Mononuclear cell (primary cell): ENCODE data around the gene SBNO2. TPM values are rescaled to one million over a fixed set of nuclear protein-coding genes. Genes with fewer than 3 reads are reported as not detected.
A peak's percentile ranks its signal among the peaks of the same experiment; 100 is the strongest.
"Not testable (repeated sequence)": the region's sequence is repeated elsewhere in the genome, so short reads cannot be mapped to it uniquely, and the experiment has no call there.

Experiments
- H3K27me3 ChIP-seq: 2 replicates; pipeline ENCODE4 v1.6.0; 2011; ENCODE audit warnings: low read length, control low read depth; ENCODE audit not compliant: insufficient read depth
- H3K4me1 ChIP-seq: 2 replicates; pipeline ENCODE4 v1.5.1; 2011; ENCODE audit warnings: mild to moderate bottlenecking, low read length, control low read depth; ENCODE audit not compliant: insufficient read depth
- H3K4me3 ChIP-seq: 2 replicates; pipeline ENCODE4 v1.5.1; 2011; ENCODE audit warnings: mild to moderate bottlenecking, low read length, moderate library complexity
- H3K9me3 ChIP-seq: 2 replicates; pipeline ENCODE4 v1.5.1; 2011; ENCODE audit warnings: low read depth, mild to moderate bottlenecking, control low read depth, low read length
- total RNA-seq: library from RNA; depleted of rRNA; stranded (reverse); fragments of >200 nt; gene quantifications from one replicate; pipeline ENCODE4 v1.2.3, GENCODE V29; 2012

Gene SBNO2
- total RNA-seq, 1 donor = 53.8 TPM

- H3K4me1 ChIP-seq = peaks cover 46% of the 10 kb centered on the region
- H3K27me3 ChIP-seq = no peaks in the 10 kb centered on the region
- H3K4me3 ChIP-seq = no peak overlapping the region
- no peaks in the 10 kb centered on the region for H3K9me3 ChIP-seq
Observed at GRCh38 chr19:1214299-1214861, 40.3 kb upstream of the SBNO2 start.

GRCh38 chr19:1213391-1214286, 39.6 kb upstream of the SBNO2 start:
- no peaks in the 10 kb centered on the region for H3K27me3 ChIP-seq
- H3K9me3 ChIP-seq = no peaks in the 10 kb centered on the region
- H3K4me1 ChIP-seq = peaks cover 52% of the 10 kb centered on the region
- H3K4me3 ChIP-seq = no peak overlapping the region

GRCh38 chr19:1211494-1212234, 37.6 kb upstream of the SBNO2 start:
- H3K4me3 ChIP-seq = no peak overlapping the region
- no peaks in the 10 kb centered on the region for H3K9me3 ChIP-seq
- H3K27me3 ChIP-seq = no peaks in the 10 kb centered on the region
- H3K4me1 ChIP-seq = peaks cover 72% of the 10 kb centered on the region

GRCh38 chr19:1210227-1210538, 36.1 kb upstream of the SBNO2 start:
- Histone ChIP-seq H3K27me3 (no peaks in the 10 kb centered on the region), H3K9me3 (no peaks in the 10 kb centered on the region), H3K4me3 (no peak overlapping the region), H3K4me1 (peaks cover 77% of the 10 kb centered on the region)

GRCh38 chr19:1208830-1209229, 34.8 kb upstream of the SBNO2 start:
- H3K27me3 ChIP-seq, H3K4me3 ChIP-seq, H3K9me3 ChIP-seq: not testable (repeated sequence)
- H3K4me1 ChIP-seq = peaks cover 75% of the 10 kb centered on the region

- peak overlapping the region; percentile 62 for H3K4me3 ChIP-seq
- H3K4me1 ChIP-seq = peaks cover 73% of the 10 kb centered on the region
- no peaks in the 10 kb centered on the region for H3K9me3 ChIP-seq
- no peaks in the 10 kb centered on the region for H3K27me3 ChIP-seq
Observed at GRCh38 chr19:1206864-1207450, 32.9 kb upstream of the SBNO2 start.

GRCh38 chr19:1206150-1206863, 32.2 kb upstream of the SBNO2 start:
- Histone ChIP-seq H3K4me1 (peaks cover 67% of the 10 kb centered on the region), H3K9me3 (no peaks in the 10 kb centered on the region), H3K4me3 (peak overlapping the region; percentile 62)

GRCh38 chr19:1205114-1206099, 31.3 kb upstream of the SBNO2 start, which contains the start of gene STK11:
STK11 (plus strand) TSS chr19:1205778; CDS start chr19:1206914, 1,136 bp downstream.
- Histone ChIP-seq H3K4me1 (peaks cover 61% of the 10 kb centered on the region), H3K4me3 (peak within 1 kb of the TSS; percentile 62)

More at GRCh38 chr19:1206150-1206863, 32.2 kb upstream of the SBNO2 start:
- no peaks in the 10 kb centered on the region for H3K27me3 ChIP-seq

GRCh38 chr19:1200614-1201013, 26.5 kb upstream of the SBNO2 start:
- not testable (repeated sequence) for H3K9me3 ChIP-seq, H3K27me3 ChIP-seq, H3K4me3 ChIP-seq
- H3K4me1 ChIP-seq = peaks cover 22% of the 10 kb centered on the region

More at GRCh38 chr19:1205114-1206099, 31.3 kb upstream of the SBNO2 start, which contains the start of gene STK11:
- Histone ChIP-seq H3K27me3 (no peaks in the 10 kb centered on the region), H3K9me3 (no peaks in the 10 kb centered on the region)

- H3K4me1 ChIP-seq = peaks cover 16% of the 10 kb centered on the region
- H3K4me3 ChIP-seq = no peak overlapping the region
- no peaks in the 10 kb centered on the region for H3K9me3 ChIP-seq
- no peaks in the 10 kb centered on the region for H3K27me3 ChIP-seq
Observed at GRCh38 chr19:1199531-1199930, 25.5 kb upstream of the SBNO2 start.

- Histone ChIP-seq H3K4me1 (peaks cover 33% of the 10 kb centered on the region), H3K27me3 (no peaks in the 10 kb centered on the region), H3K9me3 (no peaks in the 10 kb centered on the region), H3K4me3 (no peak overlapping the region)
Observed at GRCh38 chr19:1189419-1189818, 15.4 kb upstream of the SBNO2 start.

GRCh38 chr19:1183543-1184172, 9.6 kb upstream of the SBNO2 start:
- H3K9me3 ChIP-seq = no peaks in the 10 kb centered on the region
- no peaks in the 10 kb centered on the region for H3K27me3 ChIP-seq
- H3K4me1 ChIP-seq = peaks cover 24% of the 10 kb centered on the region
- no peak overlapping the region for H3K4me3 ChIP-seq

- H3K4me1 ChIP-seq = peaks cover 31% of the 10 kb centered on the region
- no peaks in the 10 kb centered on the region for H3K9me3 ChIP-seq
- no peaks in the 10 kb centered on the region for H3K27me3 ChIP-seq
- H3K4me3 ChIP-seq = no peak overlapping the region
Observed at GRCh38 chr19:1182727-1183126, 8.7 kb upstream of the SBNO2 start.
